Measurements from ENCODE around the gene ATP5MC2. TPM values are rescaled to one million over a fixed set of nuclear protein-coding genes. Genes with fewer than 3 reads are reported as not detected.

Gene ATP5MC2
- 142 and 148 TPM in 2 replicates for total RNA-seq

GRCh38 chr12:53675701-53676607 is at the start of gene ATP5MC2:
Gene ATP5MC2, minus strand, starts transcription at chr12:53676083. Its CDS starts 3,469 bp downstream, at chr12:53672614.

GRCh38 chr12:53625946-53626701 is 49.8 kb downstream of the ATP5MC2 start, which contains the start of gene ATF7:
Gene ATF7, minus strand, starts transcription at chr12:53626382. Its CDS starts 25,382 bp downstream, at chr12:53601000.

Other genes with a start within 250 kb of the ATP5MC2 start
- 25.2 and 27.5 TPM in 2 replicates for gene PRR13, start 234.3 kb downstream of the ATP5MC2 start, total RNA-seq
- 191 and 202 TPM in 2 replicates for gene PCBP2, start 224.0 kb downstream of the ATP5MC2 start, total RNA-seq
- 29.6 and 40.3 TPM in 2 replicates for gene MAP3K12, start 176.6 kb downstream of the ATP5MC2 start, total RNA-seq
- gene TARBP2, start 174.8 kb downstream of the ATP5MC2 start, total RNA-seq, result 34.7 and 39.8 TPM in 2 replicates
- gene NPFF, start 168.6 kb downstream of the ATP5MC2 start, total RNA-seq, result not detected in 2 replicates
- gene ATF7, start 49.7 kb downstream of the ATP5MC2 start, total RNA-seq, result 5.5 and 7.9 TPM in 2 replicates
- 84.9 and 124 TPM in 2 replicates for gene CALCOCO1, start 51.4 kb upstream of the ATP5MC2 start, total RNA-seq
- not detected in 2 replicates for gene CISTR, start 75.9 kb upstream of the ATP5MC2 start, total RNA-seq

Data from smooth muscle cell of bladder (primary cell).